Skeletal muscle satellite cell (primary cell): ENCODE results near the gene SLC29A1.

Experiments
- H3K27me3 ChIP-seq: 2 replicates; pipeline ENCODE4 v1.7.0; 2013; ENCODE audit warnings: low read length; ENCODE audit not compliant: control insufficient read depth, insufficient read depth
- H3K36me3 ChIP-seq: 2 replicates; pipeline ENCODE4 v1.7.0; 2013; ENCODE audit warnings: mild to moderate bottlenecking, control low read depth, low read length; ENCODE audit not compliant: insufficient read depth
- H3K4me1 ChIP-seq: 2 replicates; pipeline ENCODE4 v1.7.0; 2013; ENCODE audit warnings: low read length; ENCODE audit not compliant: control insufficient read depth, insufficient read depth
- H3K4me2 ChIP-seq: 2 replicates; pipeline ENCODE4 v1.7.0; 2013; ENCODE audit warnings: mild to moderate bottlenecking, low read length
- H3K4me3 ChIP-seq: 2 replicates; pipeline ENCODE4 v1.7.0; 2013; ENCODE audit warnings: low read length
- H3K9ac ChIP-seq: 2 replicates; pipeline ENCODE4 v1.7.0; 2013; ENCODE audit warnings: mild to moderate bottlenecking, low read depth, low read length, moderate library complexity
- H3K9me3 ChIP-seq: replicated peaks from 2 replicates; pipeline ENCODE4 v1.7.0; 2013; ENCODE audit warnings: mild to moderate bottlenecking, control low read depth, low read length

The SLC29A1 gene

GRCh38 chr6:44198684-44199083 is 24.7 kb upstream of the SLC29A1 start:
- Histone ChIP-seq H3K27me3 (peaks cover 4% of the 10 kb centered on the region), H3K36me3 (no peaks in the 10 kb centered on the region), H3K4me2 (no peak overlapping the region), H3K9me3 (no peaks in the 10 kb centered on the region), H3K9ac (no peak overlapping the region), H3K4me1 (peaks cover 8% of the 10 kb centered on the region), H3K4me3 (no peak overlapping the region)

- no peak overlapping the region for H3K4me3 ChIP-seq
- no peak overlapping the region for H3K4me2 ChIP-seq
- H3K36me3 ChIP-seq = no peaks in the 10 kb centered on the region
- H3K27me3 ChIP-seq = no peaks in the 10 kb centered on the region
- no peaks in the 10 kb centered on the region for H3K9me3 ChIP-seq
- H3K9ac ChIP-seq = no peak overlapping the region
- peaks cover 8% of the 10 kb centered on the region for H3K4me1 ChIP-seq
Observed at GRCh38 chr6:44199883-44200282, 23.5 kb upstream of the SLC29A1 start.

GRCh38 chr6:44201200-44201599 is 22.2 kb upstream of the SLC29A1 start:
- H3K36me3 ChIP-seq = no peaks in the 10 kb centered on the region
- H3K27me3 ChIP-seq = no peaks in the 10 kb centered on the region
- H3K9me3 ChIP-seq = no peaks in the 10 kb centered on the region
- H3K4me1 ChIP-seq = peaks cover 8% of the 10 kb centered on the region
- no peak overlapping the region for H3K9ac ChIP-seq
- no peak overlapping the region for H3K4me2 ChIP-seq
- no peak overlapping the region for H3K4me3 ChIP-seq

- Histone ChIP-seq H3K27me3 (no peaks in the 10 kb centered on the region), H3K4me2 (no peak overlapping the region), H3K9ac (no peak overlapping the region), H3K9me3 (no peaks in the 10 kb centered on the region), H3K4me1 (peaks cover 8% of the 10 kb centered on the region), H3K4me3 (no peak overlapping the region), H3K36me3 (no peaks in the 10 kb centered on the region)
Observed at GRCh38 chr6:44201638-44202303, 21.6 kb upstream of the SLC29A1 start.

- no peaks in the 10 kb centered on the region for H3K36me3 ChIP-seq
- H3K9ac ChIP-seq = no peak overlapping the region
- no peaks in the 10 kb centered on the region for H3K27me3 ChIP-seq
- H3K4me1 ChIP-seq = peaks cover 8% of the 10 kb centered on the region
- H3K9me3 ChIP-seq = no peaks in the 10 kb centered on the region
- no peak overlapping the region for H3K4me3 ChIP-seq
- no peak overlapping the region for H3K4me2 ChIP-seq
Observed at GRCh38 chr6:44202332-44202971, 20.9 kb upstream of the SLC29A1 start.

- no peak overlapping the region for H3K9ac ChIP-seq
- no peaks in the 10 kb centered on the region for H3K36me3 ChIP-seq
- H3K9me3 ChIP-seq = no peaks in the 10 kb centered on the region
- peaks cover 8% of the 10 kb centered on the region for H3K4me1 ChIP-seq
- H3K4me2 ChIP-seq = no peak overlapping the region
- no peak overlapping the region for H3K4me3 ChIP-seq
- no peaks in the 10 kb centered on the region for H3K27me3 ChIP-seq
Observed at GRCh38 chr6:44202972-44203750, 20.2 kb upstream of the SLC29A1 start.

GRCh38 chr6:44203955-44204354 is 19.4 kb upstream of the SLC29A1 start:
- Histone ChIP-seq H3K4me1 (peaks cover 8% of the 10 kb centered on the region), H3K36me3 (no peaks in the 10 kb centered on the region), H3K9ac (no peak overlapping the region), H3K27me3 (no peaks in the 10 kb centered on the region), H3K4me3 (no peak overlapping the region), H3K9me3 (no peaks in the 10 kb centered on the region), H3K4me2 (no peak overlapping the region)

- Histone ChIP-seq H3K9ac (no peak overlapping the region), H3K4me3 (no peak overlapping the region), H3K9me3 (no peaks in the 10 kb centered on the region), H3K4me2 (no peak overlapping the region), H3K27me3 (peaks cover 2% of the 10 kb centered on the region), H3K4me1 (no peaks in the 10 kb centered on the region), H3K36me3 (no peaks in the 10 kb centered on the region)
Observed at GRCh38 chr6:44207966-44208365, 15.4 kb upstream of the SLC29A1 start.

- Histone ChIP-seq H3K4me2 (no peak overlapping the region), H3K4me1 (no peaks in the 10 kb centered on the region), H3K9me3 (no peaks in the 10 kb centered on the region)
Observed at GRCh38 chr6:44211284-44211683, 12.1 kb upstream of the SLC29A1 start.

GRCh38 chr6:44214307-44214706 is 9.1 kb upstream of the SLC29A1 start:
- Histone ChIP-seq H3K36me3 (no peaks in the 10 kb centered on the region), H3K4me3 (no peak overlapping the region), H3K9ac (no peak overlapping the region), H3K4me2 (no peak overlapping the region), H3K4me1 (peaks cover 29% of the 10 kb centered on the region), H3K27me3 (no peaks in the 10 kb centered on the region), H3K9me3 (no peaks in the 10 kb centered on the region)

More at GRCh38 chr6:44211284-44211683, 12.1 kb upstream of the SLC29A1 start:
- Histone ChIP-seq H3K36me3 (no peaks in the 10 kb centered on the region), H3K9ac (no peak overlapping the region), H3K4me3 (no peak overlapping the region), H3K27me3 (peaks cover 2% of the 10 kb centered on the region)

- Histone ChIP-seq H3K4me2 (peak within 1 kb of the TSS; percentile 67), H3K9me3 (no peaks in the 10 kb centered on the region), H3K27me3 (no peaks in the 10 kb centered on the region), H3K9ac (peak within 1 kb of the TSS; percentile 37), H3K36me3 (no peaks in the 10 kb centered on the region), H3K4me1 (peaks cover 45% of the 10 kb centered on the region), H3K4me3 (peak within 1 kb of the TSS; percentile 19)
Observed at GRCh38 chr6:44216677-44217331, 6.6 kb upstream of the SLC29A1 start, which contains the start of gene MYMX. Gene MYMX, plus strand, starts transcription at chr6:44216926. Its CDS starts 546 bp downstream, at chr6:44217472.
